ENCODE data around the gene HDAC4.

The HDAC4 gene

GRCh38 chr2:239025951-239026461 is 374.8 kb downstream of the HDAC4 start:
- Histone ChIP-seq H3K9me3 (ENCODE audit: control insufficient read depth, low read length) (no peaks in the 10 kb centered on the region), H3K9ac (ENCODE audit: low read length) (no peak overlapping the region), H3K36me3 (ENCODE audit: control insufficient read depth, insufficient read depth, low read length) (no peaks in the 10 kb centered on the region), H3K4me1 (ENCODE audit: control insufficient read depth, insufficient read depth, low read length) (peaks cover 17% of the 10 kb centered on the region), H3K4me3 (ENCODE audit: low read length) (no peak overlapping the region), H3K27me3 (ENCODE audit: control insufficient read depth, insufficient read depth, low read length) (no peaks in the 10 kb centered on the region)

DNA sequence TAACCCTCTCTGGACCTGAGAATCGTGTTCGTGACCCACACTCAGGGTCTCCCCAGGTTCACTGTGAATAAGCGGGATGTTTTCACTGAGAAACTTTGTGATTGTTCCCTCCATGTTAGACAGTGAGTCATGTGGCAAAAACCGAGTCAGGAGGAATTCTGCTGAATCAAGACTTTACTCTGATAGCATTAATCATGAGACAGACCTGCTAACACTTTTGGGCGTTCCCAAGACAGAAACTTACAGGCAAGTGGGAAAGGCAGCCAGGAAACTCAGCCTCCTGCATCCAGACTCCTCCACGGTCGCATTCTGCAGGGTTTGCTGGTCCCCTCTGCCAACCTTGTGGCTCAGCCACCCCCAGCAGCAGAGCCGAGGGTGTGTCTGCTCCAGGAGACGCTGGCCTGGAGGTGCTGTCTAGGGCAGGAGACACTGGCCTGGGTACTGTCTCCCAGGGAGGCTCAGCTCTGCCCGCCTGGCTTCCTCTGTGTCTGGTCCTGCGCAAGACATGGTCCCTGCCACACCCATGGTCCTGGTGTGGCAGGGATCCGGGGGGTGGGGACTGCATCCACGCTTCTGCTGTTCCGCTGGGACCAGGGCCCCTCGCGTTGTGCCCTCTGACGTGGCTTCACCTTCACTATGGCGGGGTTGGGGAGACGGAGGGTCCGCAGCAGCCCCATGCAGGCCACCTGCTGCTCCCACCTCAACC is 375.6 kb downstream of the HDAC4 start:
- H3K9ac ChIP-seq (ENCODE audit: low read length): no peak overlapping the region
- no peaks in the 10 kb centered on the region for H3K36me3 ChIP-seq (ENCODE audit: control insufficient read depth, insufficient read depth, low read length)
- no peaks in the 10 kb centered on the region for H3K27me3 ChIP-seq (ENCODE audit: control insufficient read depth, insufficient read depth, low read length)
- H3K9me3 ChIP-seq (ENCODE audit: control insufficient read depth, low read length): no peaks in the 10 kb centered on the region
- no peak overlapping the region for H3K4me3 ChIP-seq (ENCODE audit: low read length)
- H3K4me1 ChIP-seq (ENCODE audit: control insufficient read depth, insufficient read depth, low read length): peaks cover 17% of the 10 kb centered on the region

DNA sequence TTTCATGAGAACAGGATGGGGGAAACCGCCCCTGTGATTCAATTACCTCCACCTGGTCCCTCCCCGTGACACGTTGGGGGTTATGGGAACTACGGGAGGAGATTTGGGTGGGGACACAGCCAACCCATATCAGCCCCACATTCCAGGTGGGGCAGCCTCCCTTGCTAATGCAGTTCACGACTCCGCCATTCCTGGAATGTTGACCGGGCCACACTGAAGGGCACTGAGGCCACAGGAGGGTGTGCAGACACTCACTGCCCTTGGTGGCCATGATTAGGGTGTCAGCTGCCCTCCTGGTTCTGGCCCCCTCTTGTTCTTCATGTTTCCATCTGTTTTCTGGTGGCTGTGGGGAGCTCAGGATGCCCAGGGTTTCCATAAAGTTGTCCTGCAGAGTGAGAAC is 376.6 kb downstream of the HDAC4 start:
- H3K36me3 ChIP-seq (ENCODE audit: control insufficient read depth, insufficient read depth, low read length): no peaks in the 10 kb centered on the region
- no peaks in the 10 kb centered on the region for H3K27me3 ChIP-seq (ENCODE audit: control insufficient read depth, insufficient read depth, low read length)
- H3K4me3 ChIP-seq (ENCODE audit: low read length): no peak overlapping the region
- H3K9ac ChIP-seq (ENCODE audit: low read length): no peak overlapping the region
- peaks cover 17% of the 10 kb centered on the region for H3K4me1 ChIP-seq (ENCODE audit: control insufficient read depth, insufficient read depth, low read length)
- H3K9me3 ChIP-seq (ENCODE audit: control insufficient read depth, low read length): no peaks in the 10 kb centered on the region

DNA sequence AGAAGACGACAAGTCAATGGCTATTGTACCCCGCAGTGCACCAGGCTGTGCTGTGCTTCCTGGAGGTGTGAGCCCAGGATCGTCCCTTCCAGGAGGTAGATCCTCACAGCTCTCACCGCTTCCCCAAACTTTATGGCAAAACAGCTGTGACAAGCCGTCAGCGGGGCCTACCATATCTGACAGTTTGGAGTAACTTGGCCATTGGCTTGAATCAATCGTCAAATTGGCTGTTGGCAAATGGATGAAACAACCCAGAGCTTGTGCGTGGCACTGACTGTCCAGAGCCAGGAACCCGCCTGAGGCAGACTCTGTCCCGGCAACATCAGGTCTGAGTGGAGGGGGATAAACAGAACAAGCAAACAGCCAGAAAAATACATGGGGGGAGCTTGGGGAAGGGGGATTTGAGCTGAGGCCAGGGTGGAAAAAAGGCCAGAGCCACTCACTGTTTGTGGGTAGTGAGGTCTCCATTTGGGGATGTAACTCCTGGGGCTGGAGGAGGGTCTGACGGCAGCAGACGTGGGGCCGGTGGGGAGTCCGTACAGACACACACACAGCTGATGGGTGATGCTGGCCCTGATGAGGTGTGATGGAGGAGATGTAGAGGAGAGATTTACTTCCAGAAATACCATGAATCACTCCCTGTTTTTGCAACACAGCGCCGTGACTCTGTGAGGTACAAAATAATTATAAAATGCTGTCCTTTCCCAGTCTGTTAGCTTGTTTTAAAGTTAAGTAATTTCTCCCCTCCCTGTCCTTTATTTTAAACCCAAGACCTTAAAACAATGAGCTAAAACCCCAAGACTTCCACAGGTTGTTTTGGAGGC is 378.2 kb downstream of the HDAC4 start:
- H3K36me3 ChIP-seq (ENCODE audit: control insufficient read depth, insufficient read depth, low read length): no peaks in the 10 kb centered on the region
- H3K27me3 ChIP-seq (ENCODE audit: control insufficient read depth, insufficient read depth, low read length): no peaks in the 10 kb centered on the region
- H3K4me1 ChIP-seq (ENCODE audit: control insufficient read depth, insufficient read depth, low read length): peaks cover 17% of the 10 kb centered on the region
- no peaks in the 10 kb centered on the region for H3K9me3 ChIP-seq (ENCODE audit: control insufficient read depth, low read length)
- no peak overlapping the region for H3K9ac ChIP-seq (ENCODE audit: low read length)
- no peak overlapping the region for H3K4me3 ChIP-seq (ENCODE audit: low read length)

DNA sequence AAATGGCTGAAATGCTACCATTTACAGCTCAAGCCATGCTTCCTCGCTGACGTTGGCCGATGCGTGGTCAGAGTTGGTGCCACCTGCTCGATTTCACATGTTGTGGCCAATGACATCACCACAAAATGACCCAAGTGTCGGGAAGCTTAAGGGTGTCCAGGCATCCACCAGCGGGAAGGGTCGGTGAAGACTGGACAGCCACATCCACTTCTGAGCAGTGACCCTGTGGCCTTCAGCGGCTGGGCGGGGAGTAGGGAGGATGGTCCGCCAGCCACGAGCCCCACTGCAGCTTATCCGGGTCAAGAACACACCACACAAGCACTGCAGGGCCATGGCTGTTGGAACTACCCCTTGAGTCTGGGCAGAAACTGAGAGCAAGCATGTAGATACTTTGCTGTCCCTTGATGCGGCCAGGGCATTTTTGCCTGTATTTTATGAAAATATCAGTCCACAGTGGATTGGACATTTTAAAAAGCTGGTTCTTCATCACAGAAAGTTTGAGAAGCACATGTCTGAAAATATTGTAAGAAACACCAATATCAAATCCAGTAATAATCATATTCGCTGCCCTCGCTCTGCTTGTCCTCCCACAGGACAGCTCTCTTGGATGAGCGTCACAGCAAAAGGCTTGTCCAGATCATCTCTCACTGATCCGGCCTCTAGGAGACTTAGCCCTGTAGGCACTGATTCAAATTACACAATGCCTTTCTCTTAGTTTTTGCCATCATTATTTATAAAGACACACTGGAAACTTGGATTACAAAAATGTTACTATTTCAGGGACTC is 379.0 kb downstream of the HDAC4 start:
- Histone ChIP-seq H3K27me3 (ENCODE audit: control insufficient read depth, insufficient read depth, low read length) (no peaks in the 10 kb centered on the region), H3K4me1 (ENCODE audit: control insufficient read depth, insufficient read depth, low read length) (peaks cover 17% of the 10 kb centered on the region), H3K4me3 (ENCODE audit: low read length) (no peak overlapping the region), H3K9me3 (ENCODE audit: control insufficient read depth, low read length) (no peaks in the 10 kb centered on the region), H3K9ac (ENCODE audit: low read length) (no peak overlapping the region), H3K36me3 (ENCODE audit: control insufficient read depth, insufficient read depth, low read length) (no peaks in the 10 kb centered on the region)

- Histone ChIP-seq H3K36me3 (ENCODE audit: control insufficient read depth, insufficient read depth, low read length) (no peaks in the 10 kb centered on the region), H3K4me1 (ENCODE audit: control insufficient read depth, insufficient read depth, low read length) (peaks cover 17% of the 10 kb centered on the region), H3K4me3 (ENCODE audit: low read length) (no peak overlapping the region), H3K27me3 (ENCODE audit: control insufficient read depth, insufficient read depth, low read length) (no peaks in the 10 kb centered on the region), H3K9me3 (ENCODE audit: control insufficient read depth, low read length) (no peaks in the 10 kb centered on the region), H3K9ac (ENCODE audit: low read length) (no peak overlapping the region)
Observed at GRCh38 chr2:239021224-239021623, 379.6 kb downstream of the HDAC4 start.

GRCh38 chr2:239020541-239021041 is 380.2 kb downstream of the HDAC4 start:
- no peaks in the 10 kb centered on the region for H3K9me3 ChIP-seq (ENCODE audit: control insufficient read depth, low read length)
- no peaks in the 10 kb centered on the region for H3K27me3 ChIP-seq (ENCODE audit: control insufficient read depth, insufficient read depth, low read length)
- no peak overlapping the region for H3K4me3 ChIP-seq (ENCODE audit: low read length)
- no peaks in the 10 kb centered on the region for H3K36me3 ChIP-seq (ENCODE audit: control insufficient read depth, insufficient read depth, low read length)
- H3K9ac ChIP-seq (ENCODE audit: low read length): no peak overlapping the region
- H3K4me1 ChIP-seq (ENCODE audit: control insufficient read depth, insufficient read depth, low read length): peaks cover 17% of the 10 kb centered on the region

- no peaks in the 10 kb centered on the region for H3K36me3 ChIP-seq (ENCODE audit: control insufficient read depth, insufficient read depth, low read length)
- peaks cover 3% of the 10 kb centered on the region for H3K4me1 ChIP-seq (ENCODE audit: control insufficient read depth, insufficient read depth, low read length)
- H3K4me3 ChIP-seq (ENCODE audit: low read length): no peak overlapping the region
- H3K9ac ChIP-seq (ENCODE audit: low read length): no peak overlapping the region
- peaks cover 7% of the 10 kb centered on the region for H3K27me3 ChIP-seq (ENCODE audit: control insufficient read depth, insufficient read depth, low read length)
- no peaks in the 10 kb centered on the region for H3K9me3 ChIP-seq (ENCODE audit: control insufficient read depth, low read length)
Observed at GRCh38 chr2:239019183-239019581, 381.6 kb downstream of the HDAC4 start.

GRCh38 chr2:239018271-239019182 is 382.3 kb downstream of the HDAC4 start:
- H3K4me3 ChIP-seq (ENCODE audit: low read length): no peak overlapping the region
- no peaks in the 10 kb centered on the region for H3K4me1 ChIP-seq (ENCODE audit: control insufficient read depth, insufficient read depth, low read length)
- no peaks in the 10 kb centered on the region for H3K36me3 ChIP-seq (ENCODE audit: control insufficient read depth, insufficient read depth, low read length)
- H3K27me3 ChIP-seq (ENCODE audit: control insufficient read depth, insufficient read depth, low read length): peaks cover 7% of the 10 kb centered on the region
- no peak overlapping the region for H3K9ac ChIP-seq (ENCODE audit: low read length)
- H3K9me3 ChIP-seq (ENCODE audit: control insufficient read depth, low read length): no peaks in the 10 kb centered on the region

GRCh38 chr2:239017491-239018098 is 383.2 kb downstream of the HDAC4 start:
- H3K36me3 ChIP-seq (ENCODE audit: control insufficient read depth, insufficient read depth, low read length): no peaks in the 10 kb centered on the region
- H3K4me3 ChIP-seq (ENCODE audit: low read length): no peak overlapping the region
- H3K4me1 ChIP-seq (ENCODE audit: control insufficient read depth, insufficient read depth, low read length): no peaks in the 10 kb centered on the region
- peaks cover 7% of the 10 kb centered on the region for H3K27me3 ChIP-seq (ENCODE audit: control insufficient read depth, insufficient read depth, low read length)
- H3K9me3 ChIP-seq (ENCODE audit: control insufficient read depth, low read length): no peaks in the 10 kb centered on the region
- no peak overlapping the region for H3K9ac ChIP-seq (ENCODE audit: low read length)

Measured in mucosa of stomach (tissue), 1 donor.